NK-92 (cell line): ENCODE data around the gene LRRC9.
"Not testable (repeated sequence)": the region's sequence is repeated elsewhere in the genome, so short reads cannot be mapped to it uniquely, and the experiment has no call there.

Experiments
- DNase-seq: peaks from one replicate; lab custom pipeline; 2025; ENCODE audit not compliant: unreplicated experiment; lab: John Stamatoyannopoulos, UW

LRRC9 gene

DNA sequence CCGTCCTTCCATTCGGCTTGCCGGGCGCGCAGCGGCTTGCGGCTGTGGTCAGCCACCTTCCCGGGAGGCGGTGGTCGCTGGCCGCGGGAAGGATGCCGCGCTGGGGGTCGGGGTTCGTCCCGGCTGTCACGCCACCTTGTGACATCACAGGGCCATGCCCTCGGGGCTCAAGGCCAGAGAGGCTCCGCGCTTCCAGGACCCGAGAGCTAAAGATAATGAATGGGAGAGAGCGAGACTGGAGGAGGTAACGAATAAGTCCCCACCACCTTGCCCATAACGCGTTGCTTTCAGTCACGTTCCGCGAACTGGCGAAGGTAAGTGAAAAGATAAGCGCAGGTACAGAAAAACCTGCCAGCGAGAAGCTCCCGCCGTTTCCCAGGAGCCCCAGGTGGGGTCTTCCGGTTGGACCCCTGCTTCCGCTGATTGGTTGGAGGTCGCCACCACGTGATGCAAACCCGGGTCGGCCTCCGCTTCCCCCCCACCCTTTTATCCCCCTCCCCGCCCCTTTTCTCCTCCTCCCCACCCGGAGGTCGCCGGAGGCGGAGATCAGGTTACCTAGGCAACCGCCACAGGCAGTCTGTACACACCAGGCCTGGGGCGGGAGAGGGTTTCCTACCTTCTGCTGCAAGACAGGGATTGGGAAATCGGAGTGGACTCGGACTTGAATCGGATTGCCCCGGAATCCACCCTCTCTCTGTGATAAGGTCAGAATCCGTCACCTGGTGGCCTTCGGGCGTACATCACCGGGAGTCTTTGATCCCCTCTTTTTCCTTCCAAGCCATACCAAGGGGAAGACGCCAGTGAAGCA lies at the start of gene LRRC9:
TSS of gene LRRC9 (plus strand) at position 575 of the 808 bp plus-strand sequence.
- DNase-seq, result no peak

DNA sequence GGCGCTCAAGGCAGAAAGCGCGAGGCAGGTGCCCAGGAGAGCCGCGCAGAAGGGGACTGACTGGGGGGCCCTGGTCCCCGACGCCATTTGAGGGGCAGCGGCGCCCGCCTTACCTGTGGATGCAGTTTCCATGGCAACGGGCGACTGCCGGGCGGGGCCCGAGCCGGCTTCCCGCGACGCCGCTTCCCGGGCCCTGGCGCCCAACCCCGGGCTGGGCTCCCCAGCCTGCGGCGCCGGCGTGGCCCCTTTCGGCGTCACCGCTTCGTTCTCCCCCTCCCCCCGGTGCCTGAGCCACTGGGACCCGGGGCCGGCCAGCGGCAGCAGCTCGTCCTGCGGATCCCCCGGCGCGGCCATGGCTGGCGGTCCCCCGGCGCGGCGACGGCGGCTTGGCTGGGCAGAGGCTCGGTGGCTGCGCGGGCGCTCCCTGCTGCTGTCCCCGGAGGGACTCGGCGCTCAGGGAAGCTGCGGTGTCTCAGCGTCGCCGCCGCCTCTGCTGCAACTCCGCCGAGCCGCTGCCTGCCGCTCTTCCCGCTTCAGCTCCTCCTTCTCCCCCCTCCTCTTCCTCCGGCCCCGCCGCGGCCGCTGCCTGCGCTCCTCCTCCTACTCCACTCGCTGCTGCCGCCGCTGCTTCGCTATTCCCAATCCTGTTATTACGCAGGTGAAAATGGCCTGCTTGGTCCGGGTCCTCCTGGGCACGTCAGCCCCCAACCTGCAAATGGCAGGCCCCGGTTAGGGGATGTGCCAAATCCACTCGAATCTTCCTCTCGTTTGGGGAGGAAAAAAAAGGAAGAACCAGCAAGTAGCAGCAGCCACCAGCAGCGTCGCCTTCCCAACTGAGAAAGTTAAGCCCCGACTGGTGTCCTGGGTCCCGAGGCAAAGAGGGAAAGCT lies 49.4 kb upstream of the LRRC9 start, which contains the start of gene RTN1:
TSS of gene RTN1 (minus strand) at position 500 of the 889 bp plus-strand sequence. CDS start at position 354, 146 bp downstream.
- no peak for DNase-seq

DNA sequence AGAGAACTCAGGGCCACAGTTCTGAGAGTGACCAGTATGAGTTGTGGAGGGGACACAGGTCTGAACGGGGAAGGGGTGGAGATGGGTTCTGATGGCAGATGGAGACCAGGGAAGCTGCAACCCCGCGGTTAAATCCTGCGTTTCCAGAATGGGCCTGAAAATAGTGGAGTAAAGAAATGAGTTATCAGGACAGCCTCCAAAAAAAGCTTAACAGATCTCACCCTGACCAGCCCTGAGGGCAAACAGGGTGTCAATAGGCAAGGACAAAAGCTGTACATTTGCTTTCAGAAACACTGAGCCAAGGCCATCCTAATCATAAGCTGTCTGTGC lies 48.8 kb upstream of the LRRC9 start:
- DNase-seq, result no peak

DNA sequence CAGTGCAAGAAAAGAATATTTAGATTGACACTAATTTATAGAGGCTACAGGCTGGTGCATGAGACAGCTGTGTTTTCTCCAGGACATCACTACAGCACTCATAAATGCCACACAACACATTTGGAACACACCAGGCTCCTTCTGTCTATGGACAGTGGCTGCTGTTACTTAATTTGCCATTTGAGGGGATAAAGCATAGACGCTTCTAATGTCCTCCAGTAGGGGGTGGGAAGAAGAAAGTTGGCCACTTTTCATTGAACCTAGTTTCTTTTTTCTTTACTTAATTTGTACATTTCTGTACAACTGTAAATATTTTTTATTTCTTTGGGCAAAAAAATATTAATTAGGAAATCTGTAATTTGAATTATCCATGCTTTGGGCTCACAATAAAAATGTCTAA lies 37.0 kb upstream of the LRRC9 start:
- DNase-seq, result no peak

DNA sequence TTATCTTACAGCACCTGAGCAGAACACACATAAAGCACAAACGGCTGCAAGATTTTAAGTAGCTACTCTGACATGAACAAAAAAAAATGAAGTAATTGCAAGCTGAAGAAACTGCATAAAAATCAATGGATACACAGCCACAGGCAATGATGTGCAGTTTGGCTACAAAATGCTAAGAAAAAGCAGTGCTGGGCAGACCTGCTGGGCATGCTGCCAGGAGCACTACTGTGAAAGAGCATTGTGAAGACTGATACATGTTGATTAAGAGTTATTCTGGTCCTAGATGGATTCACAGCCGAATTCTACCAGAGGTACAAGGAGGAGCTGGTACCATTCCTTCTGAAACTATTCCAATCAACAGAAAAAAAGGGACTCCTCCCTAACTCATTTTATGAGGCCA lies 29.3 kb upstream of the LRRC9 start:
- no peak for DNase-seq

DNA sequence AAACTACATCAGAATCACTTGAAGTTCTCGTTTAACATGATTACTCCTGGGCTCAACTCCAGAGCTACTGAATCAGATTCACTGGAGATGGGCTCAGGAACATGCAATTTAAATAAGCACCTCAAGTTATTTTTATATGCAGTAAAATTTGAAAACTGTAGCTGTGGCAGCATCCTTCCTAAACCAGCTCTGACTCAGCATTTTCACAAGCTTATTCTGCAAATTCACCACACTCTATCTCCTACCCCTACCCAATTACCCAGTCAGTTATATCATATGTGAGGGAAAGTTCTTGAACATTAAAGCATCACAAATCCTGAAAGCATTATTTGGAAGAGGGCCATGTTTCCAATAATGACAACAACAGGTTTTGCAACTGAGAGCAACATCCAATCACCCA lies 24.2 kb upstream of the LRRC9 start:
- DNase-seq, result no peak

DNA sequence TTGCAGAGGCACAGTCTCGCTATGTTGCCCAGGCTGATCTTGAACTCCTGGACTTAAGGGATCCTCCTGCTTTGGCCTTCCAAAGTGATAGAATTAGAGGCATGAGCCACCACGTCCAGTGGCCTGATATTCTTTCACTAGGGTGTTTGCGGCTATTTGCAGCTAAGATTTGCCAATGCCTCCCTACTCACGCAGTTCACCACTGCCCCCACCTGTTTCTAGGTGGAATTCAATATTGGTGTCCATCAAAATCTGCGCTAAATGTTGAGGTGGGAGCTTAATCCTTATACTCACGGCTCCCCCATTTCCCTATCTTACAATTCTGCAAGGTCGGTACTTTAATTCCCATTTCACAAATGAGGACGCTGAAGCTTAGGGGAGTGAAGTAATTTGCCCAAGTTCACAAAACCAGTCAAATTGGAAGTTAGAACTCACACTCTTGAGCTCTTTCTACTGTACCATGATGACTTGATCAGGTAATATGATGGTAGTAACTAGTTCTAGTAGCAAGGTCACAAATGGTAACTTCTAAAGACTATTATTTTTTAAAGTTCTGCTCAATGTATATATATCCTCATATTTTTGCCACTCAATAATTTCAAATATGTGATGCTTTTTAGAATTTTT lies 22.1 kb upstream of the LRRC9 start:
- no peak for DNase-seq

DNA sequence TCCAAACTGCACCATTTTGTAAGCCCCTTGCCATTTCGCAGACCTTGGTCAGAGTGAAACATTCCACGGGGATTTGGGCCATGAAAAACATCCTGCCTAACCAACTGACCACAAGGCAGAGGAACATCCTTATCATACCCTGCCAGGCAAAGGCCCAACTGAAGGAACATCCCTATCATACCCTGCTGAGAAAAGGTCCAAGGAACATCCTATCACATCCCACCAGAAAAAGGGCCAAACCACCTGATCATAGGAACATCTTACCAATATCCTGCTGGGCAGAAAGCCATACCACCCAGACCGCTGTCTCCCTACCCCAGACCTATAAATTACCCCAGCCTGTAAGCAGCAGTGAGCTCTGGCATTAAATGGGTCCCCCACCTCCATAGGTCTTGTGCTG lies 19.4 kb upstream of the LRRC9 start:
- DNase-seq, result no peak

DNA sequence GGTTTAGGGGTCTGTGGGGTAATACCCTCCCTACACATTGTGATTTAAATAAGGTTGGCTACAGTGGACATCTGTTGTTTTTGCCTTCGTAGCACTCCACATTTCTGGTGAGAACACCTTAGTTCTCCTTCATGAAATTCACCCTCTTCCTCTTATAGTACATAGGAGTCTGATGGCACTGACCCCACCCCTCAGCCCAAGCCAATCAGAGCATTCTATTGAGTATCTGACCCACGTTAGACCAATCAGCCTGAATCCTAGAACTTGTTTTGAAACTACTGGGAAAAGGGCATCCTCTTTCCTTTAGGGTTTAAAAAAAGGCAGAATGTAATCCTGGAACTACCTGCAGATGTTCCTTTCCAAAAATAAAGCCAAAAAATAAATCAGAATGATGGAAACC lies 15.8 kb upstream of the LRRC9 start:
- DNase-seq, result no peak

DNA sequence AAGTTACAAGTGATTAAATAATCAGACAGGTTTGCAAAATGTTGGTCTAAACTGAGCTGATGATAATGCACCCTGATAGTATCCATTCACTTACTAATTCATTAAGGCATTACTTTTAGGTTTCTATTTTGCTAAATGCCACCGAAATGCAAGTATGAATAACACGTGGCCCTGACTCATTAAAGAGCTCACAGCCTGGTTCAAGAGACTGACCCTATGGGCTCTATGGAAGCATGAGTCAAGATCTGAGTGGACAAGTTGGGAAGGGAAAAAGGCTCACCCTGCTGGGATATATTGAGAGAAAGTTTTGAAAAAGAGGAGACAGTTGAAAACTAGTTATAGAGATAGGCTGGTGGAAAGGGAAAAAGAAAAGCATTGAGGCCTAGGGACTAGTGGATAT lies 14.8 kb upstream of the LRRC9 start:
- no peak for DNase-seq

DNA sequence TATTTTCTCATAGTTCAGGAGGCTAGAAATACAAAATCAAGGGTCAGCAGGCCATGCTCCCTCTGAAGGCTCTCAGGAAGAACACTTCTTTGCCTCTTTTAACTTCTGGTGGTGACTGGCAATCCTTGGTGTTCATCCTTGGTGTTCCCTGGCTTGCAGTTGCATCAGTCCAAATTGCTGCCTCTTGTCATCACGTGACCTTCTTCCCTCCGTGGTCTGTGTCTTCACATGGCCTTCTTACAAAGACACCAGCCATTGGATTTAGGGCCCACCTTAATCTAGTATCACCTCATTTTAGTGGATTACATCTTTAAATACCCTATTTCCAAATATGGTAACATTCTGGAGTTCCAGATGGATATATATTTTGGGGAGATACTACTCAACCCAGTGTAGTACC lies 7.5 kb upstream of the LRRC9 start:
- no peak for DNase-seq

DNA sequence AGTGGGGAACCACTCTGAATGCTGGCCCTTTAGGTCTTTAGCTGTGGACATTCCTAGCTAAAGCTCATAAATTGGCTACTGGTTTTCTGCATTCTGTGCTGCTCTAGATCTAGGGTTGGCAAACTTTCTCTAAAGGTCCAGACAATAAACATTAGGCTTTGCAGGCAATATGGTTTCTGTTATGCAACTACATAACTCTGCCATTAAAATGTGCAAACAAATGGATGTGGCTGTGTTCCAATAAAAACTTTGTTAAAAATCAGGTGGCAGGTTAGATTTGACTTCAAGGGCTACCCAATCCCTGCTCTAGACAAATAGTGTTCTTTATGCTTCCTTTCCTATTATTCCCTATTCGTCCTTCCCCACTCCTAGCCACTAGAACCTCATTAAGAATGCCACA lies 6.8 kb upstream of the LRRC9 start:
- DNase-seq, result no peak

DNA sequence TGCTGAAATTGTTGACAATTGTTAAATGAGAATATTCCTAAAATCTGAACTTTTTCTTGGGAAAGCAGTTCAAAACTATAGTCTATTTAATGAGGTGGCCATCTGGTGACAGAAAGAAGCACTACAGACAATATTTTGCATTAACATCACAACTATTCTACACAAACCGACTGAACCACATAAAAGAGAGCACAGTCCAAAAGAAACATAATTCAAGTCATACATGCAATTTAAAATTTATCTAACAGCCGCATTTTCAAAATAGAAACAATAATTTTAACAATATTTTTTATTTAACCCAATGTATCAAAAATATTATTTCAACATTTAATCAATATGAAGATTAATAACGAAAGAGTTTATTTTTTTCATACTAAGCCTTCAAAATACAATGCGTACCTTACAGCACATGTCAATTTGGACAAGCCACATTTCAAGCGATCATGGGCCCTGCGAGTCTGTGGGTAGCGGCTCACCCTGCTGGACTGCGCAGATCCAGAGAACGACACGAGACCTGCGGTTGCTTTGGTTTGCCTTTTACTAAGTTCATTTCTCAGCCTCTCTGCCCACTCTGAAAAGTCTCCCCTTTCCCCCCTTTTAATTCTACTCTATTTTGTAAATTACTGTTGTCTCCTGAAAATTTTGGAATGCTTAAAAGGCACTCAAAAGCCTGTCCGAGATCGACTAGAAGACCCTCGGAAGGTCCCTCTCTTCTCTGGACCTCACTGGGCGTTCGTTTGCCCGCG lies 947 bp upstream of the LRRC9 start:
- no peak for DNase-seq

DNA sequence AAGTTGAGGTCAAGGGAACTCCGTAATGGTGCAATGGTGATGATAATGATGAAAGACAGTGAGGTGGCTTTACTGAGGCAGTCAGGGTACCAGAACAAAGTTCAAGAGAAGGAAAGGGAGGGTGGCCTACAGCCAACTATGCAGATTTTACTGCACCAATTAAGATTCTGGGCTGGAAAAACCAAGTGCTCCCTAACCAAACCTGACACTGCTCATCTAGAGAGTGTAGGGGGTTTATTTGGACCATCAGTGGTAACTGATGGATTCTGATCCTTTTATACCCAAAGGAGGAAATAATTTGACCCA lies 387 bp downstream of the LRRC9 start:
- DNase-seq, result no peak

DNA sequence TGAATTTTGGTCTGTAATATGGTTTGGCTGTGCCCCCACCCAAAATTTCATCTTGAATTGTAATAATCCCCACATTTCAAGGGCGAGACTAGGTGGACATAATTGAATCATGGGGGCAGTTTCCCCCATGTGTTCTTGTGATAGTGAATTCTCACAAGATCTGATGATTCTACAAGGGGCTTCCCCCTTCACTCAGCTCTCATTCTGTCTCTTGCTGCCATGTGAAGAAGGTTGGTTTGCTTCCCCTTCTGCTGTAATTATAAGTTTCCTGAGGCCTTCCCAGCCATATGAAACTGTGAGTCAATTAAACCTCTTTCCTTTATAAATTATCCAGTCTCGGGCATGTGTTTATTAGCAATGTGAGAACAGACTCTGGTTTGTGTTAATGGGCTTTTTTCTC lies 5.9 kb downstream of the LRRC9 start:
- no peak for DNase-seq

DNA sequence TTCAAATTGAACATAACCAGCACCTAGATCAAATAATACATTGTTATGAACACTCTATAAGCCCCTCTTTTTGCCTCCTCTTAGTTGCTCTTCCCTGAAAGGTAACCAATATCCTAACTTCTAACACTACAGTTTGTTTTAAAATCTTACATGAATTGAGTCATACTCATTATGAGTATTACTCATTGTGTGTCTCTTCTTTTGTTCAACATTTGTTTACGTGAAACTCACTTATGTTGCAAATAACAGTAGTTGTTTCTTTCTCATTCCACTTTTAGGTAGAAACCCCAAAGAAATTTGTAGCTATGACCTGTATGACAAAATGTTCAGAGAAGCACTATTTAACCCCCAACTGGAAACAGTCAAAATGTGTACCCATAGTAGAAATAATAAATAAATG lies 6.6 kb downstream of the LRRC9 start:
- DNase-seq, result no peak

DNA sequence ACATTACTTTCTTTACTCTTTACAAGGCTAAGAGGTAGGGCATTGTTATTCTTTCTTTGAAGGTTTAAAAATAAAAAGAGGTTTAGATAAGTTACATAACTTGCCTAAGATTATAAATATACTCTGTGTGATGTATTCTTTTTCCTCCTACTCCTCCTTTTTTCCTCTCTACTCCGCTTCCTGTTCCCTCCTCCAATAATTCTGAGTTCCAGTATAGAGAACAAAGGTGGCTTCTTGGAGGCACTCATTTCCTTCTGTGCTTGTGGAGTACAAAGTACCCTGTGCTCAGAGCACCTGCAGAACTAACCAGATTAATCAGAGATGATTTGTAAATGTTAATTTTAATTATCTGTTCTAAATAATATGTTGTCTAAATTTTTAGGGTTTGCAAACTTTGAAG lies 11.3 kb downstream of the LRRC9 start:
- no peak for DNase-seq

DNA sequence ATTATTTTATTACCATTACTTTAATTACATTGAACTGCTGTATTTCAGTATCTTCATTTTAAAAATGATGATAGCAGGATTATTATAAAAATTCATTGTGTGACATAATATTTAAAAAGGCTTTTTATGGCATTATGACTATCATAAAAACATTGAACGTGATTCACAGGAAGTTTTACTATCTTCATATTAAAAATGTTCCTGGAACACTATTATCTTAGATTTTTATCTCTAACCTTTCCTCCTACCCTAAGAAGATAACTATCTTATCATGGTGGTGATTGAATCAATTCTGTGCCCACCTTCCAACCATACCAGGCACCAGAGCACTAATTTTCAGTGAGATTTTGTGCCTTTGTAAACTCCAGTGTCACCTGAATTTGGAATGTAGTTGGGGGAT lies 16.2 kb downstream of the LRRC9 start:
- DNase-seq, result no peak

DNA sequence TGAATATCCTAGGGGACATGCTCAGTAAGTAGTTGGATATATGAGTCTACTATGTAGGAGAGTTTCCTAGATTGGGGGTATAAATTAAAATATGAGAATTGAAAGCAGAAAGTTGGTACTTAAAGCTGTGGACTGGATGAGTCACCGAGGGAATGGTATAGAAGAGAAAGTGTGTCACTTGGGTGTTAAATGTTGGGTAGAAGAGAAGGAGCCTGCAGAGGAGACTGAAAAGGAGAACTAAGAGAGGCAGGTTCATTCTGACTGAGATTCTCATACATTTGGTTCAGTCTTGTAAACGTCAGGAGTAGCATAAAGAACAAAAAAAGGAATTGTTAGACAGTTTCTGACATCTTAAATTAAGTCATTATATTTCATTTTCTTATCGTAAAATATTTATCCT lies 19.9 kb downstream of the LRRC9 start:
- DNase-seq, result no peak

DNA sequence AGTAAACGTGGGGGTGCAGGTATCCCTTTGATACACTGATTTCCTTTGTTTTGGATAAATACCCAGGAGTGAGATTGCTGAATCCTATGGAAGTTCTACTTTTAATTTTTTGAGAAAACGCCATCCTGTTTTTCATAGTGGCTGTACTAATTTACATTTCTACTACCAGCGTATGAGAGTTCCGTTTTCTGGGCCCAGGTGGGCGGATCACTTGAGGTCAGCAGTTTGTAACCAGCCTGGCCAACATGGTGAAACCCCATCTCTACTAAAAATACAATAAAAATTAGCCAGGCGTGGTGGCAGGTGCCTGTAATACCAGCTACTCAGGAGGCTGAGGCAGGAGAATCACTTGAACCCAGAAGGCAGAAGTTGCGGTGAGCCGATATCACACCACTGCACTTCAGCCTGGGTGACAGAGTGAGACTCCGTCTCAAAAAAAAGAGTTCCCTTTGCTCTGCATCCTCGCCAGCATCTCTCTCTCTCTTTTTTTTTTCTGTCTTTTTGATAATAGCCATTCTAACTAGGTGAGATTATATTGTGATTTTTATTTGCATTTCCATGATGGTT lies 22.4 kb downstream of the LRRC9 start:
- not testable (repeated sequence) for DNase-seq

DNA sequence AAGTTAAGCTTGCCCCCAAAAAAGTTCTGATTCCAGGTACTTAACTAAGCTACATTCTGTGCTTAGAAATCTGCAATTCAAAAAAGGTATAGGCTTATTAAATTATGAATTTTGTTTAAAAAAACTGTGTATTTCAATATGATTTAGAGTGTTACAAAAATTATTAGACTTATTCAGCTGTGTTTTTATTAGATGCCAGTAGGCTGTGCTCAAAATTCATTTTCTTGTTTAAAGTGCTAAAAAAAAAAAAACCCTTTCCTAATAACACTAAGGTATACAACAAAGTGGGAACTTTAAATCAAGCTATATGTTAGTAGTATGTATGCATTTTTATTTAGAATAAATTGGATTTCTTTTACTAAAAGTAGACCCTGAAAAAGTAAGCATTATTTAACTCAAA lies 25.0 kb downstream of the LRRC9 start:
- DNase-seq, result no peak
